B cell (primary cell): ENCODE measurements around the gene SCYL3. TPM values are rescaled to one million over a fixed set of nuclear protein-coding genes. Genes with fewer than 3 reads are reported as not detected.
A peak's percentile ranks its signal among the peaks of the same experiment; 100 is the strongest.

Source experiments
- ATAC-seq: fragments of 200-7000 bp; cut with Tn5 transposase; one replicate; pipeline ENCODE4 v1.10.0; 2021; ENCODE audit warnings: low read depth, mild to moderate bottlenecking, moderate number of reproducible peaks, moderate library complexity
- CTCF ChIA-PET: fragments of 350-600 bp; sonication (Branson Sonifier 250); formaldehyde crosslinking; loops from one replicate; lab custom pipeline; 2021; ENCODE audit warnings: antibody characterized with exemption, inconsistent platforms; lab: Charles Lee
- POLR2A ChIA-PET: fragments of 350-600 bp; sonication (Branson Sonifier 250); formaldehyde crosslinking; loops from one replicate; lab custom pipeline; 2021; ENCODE audit warnings: antibody characterized with exemption; lab: Charles Lee
- DNase-seq: peaks from one replicate; pipeline ENCODE4 v3.0.0; 2013
- H2AFZ ChIP-seq: 2 replicates; pipeline ENCODE4 v1.6.1; 2012; ENCODE audit warnings: mild to moderate bottlenecking, low read depth, low read length; ENCODE audit not compliant: insufficient read depth, poor library complexity, severe bottlenecking
- H3K27ac ChIP-seq, 2 donors: 1 replicate in 1 of 2; 2 replicates in 1 of 2; pipeline ENCODE4 v1.5.1; 2012 to 2013; ENCODE audit warnings: low read length in 2 of 2, mild to moderate bottlenecking in 2 of 2, moderate library complexity in 1 of 2
- H3K27me3 ChIP-seq, 4 experiments: fragments of 200-600 bp in 1 of 4; sonication (generic) in 1 of 4; replicated peaks in 1 of 4; 1 replicate in 2 of 4; 2 replicates in 2 of 4; pipeline versions ENCODE4 v1.6.1 to v1.7.0; 2013 to 2016; ENCODE audit warnings: low read length in 3 of 4, mild to moderate bottlenecking in 2 of 4, mixed read lengths in 1 of 4, moderate library complexity in 1 of 4; ENCODE audit not compliant: insufficient read depth in 4 of 4, control insufficient read depth in 3 of 4; ENCODE audit errors: control extremely low read depth in 1 of 4
- H3K36me3 ChIP-seq, 2 experiments: replicated peaks in 1 of 2; 1 replicate in 1 of 2; 2 replicates in 1 of 2; pipeline versions ENCODE4 v1.6.1 to v1.7.1; 2013; ENCODE audit warnings: low read length in 1 of 2; ENCODE audit not compliant: insufficient read depth in 2 of 2, control insufficient read depth in 1 of 2; ENCODE audit errors: control extremely low read depth in 1 of 2, extremely low read depth in 1 of 2
- H3K4me1 ChIP-seq, 2 donors: fragments of 200-600 bp in 1 of 2; sonication (generic) in 1 of 2; 1 replicate in 1 of 2; 2 replicates in 1 of 2; pipeline versions ENCODE4 v1.5.1 to v1.6.1; 2013 to 2017; ENCODE audit warnings: low read length in 2 of 2; ENCODE audit not compliant: control insufficient read depth in 2 of 2, insufficient read depth in 2 of 2
- H3K4me2 ChIP-seq: replicated peaks from 2 replicates; pipeline ENCODE3; 2012; ENCODE audit warnings: mild to moderate bottlenecking, low read depth, low read length; ENCODE audit not compliant: poor library complexity, severe bottlenecking
- H3K4me3 ChIP-seq, 5 experiments: fragments of 200-600 bp in 1 of 5; sonication (generic) in 1 of 5; 1 replicate in 3 of 5; 2 replicates in 2 of 5; pipeline versions ENCODE4 v1.5.1 to v1.7.0; 2011 to 2016; ENCODE audit warnings: low read length in 4 of 5, mild to moderate bottlenecking in 4 of 5, low read depth in 2 of 5, control low read depth in 1 of 5, moderate library complexity in 1 of 5; ENCODE audit not compliant: insufficient read depth in 1 of 5; ENCODE audit errors: control extremely low read depth in 1 of 5, extremely low read depth in 1 of 5
- H3K79me2 ChIP-seq: fragments of 200-600 bp; sonication (generic); one replicate; pipeline ENCODE4 v1.6.0; 2016; ENCODE audit warnings: low read length; ENCODE audit not compliant: control insufficient read depth, insufficient read depth
- H3K9ac ChIP-seq: fragments of 200-600 bp; sonication (generic); 2 replicates; pipeline ENCODE4 v1.6.1; 2017; ENCODE audit warnings: mild to moderate bottlenecking, low read length, moderate library complexity
- H3K9me3 ChIP-seq, 3 donors: one replicate each; pipeline versions ENCODE4 v1.6.1 to v1.7.1; 2013; ENCODE audit warnings: low read length in 2 of 3; ENCODE audit not compliant: control insufficient read depth in 2 of 3, insufficient read depth in 1 of 3; ENCODE audit errors: control extremely low read depth in 1 of 3
- H4K20me1 ChIP-seq: 2 replicates; pipeline ENCODE4 v1.6.0; 2012; ENCODE audit warnings: mild to moderate bottlenecking, low read length; ENCODE audit not compliant: insufficient read depth, control insufficient read depth, poor library complexity, severe bottlenecking
- H3K27ac Mint-ChIP-seq: one replicate; pipeline ENCODE4 v1.8.0; 2021; ENCODE audit warnings: mixed read lengths
- H3K27me3 Mint-ChIP-seq: one replicate; pipeline ENCODE4 v1.8.0; 2021; ENCODE audit warnings: mixed read lengths
- H3K4me1 Mint-ChIP-seq: one replicate; pipeline ENCODE4 v1.8.0; 2021; ENCODE audit warnings: mixed read lengths
- H3K4me3 Mint-ChIP-seq: one replicate; pipeline ENCODE4 v1.8.0; 2021; ENCODE audit warnings: mixed read lengths
- H3K9me3 Mint-ChIP-seq: one replicate; pipeline ENCODE4 v1.8.0; 2022; ENCODE audit warnings: mixed read lengths; ENCODE audit not compliant: insufficient read depth
- EZH2 ChIP-seq: IDR thresholded peaks from 2 replicates; pipeline ENCODE4 v1.6.1; 2012; ENCODE audit warnings: borderline replicate concordance, low read depth, mild to moderate bottlenecking, moderate library complexity, low read length; ENCODE audit not compliant: insufficient read depth, poor library complexity, severe bottlenecking
- WGBS: methylation state at CpG from one replicate; pipeline ENCODE4 v1.1.5; 2013; ENCODE audit warnings: missing lambda C conversion rate; ENCODE audit not compliant: insufficient coverage; 5-methylcytosine and 5-hydroxymethylcytosine counted together
- intact Hi-C: fragments of 100-400 bp; cut with micrococcal nuclease; formaldehyde crosslinking; loops from one replicate; pipeline ENCODE4 v1.10.0; 2022
- polyA plus RNA-seq: library from polyadenylated mRNA; depleted of rRNA; stranded (reverse); fragments of >200 nt; gene quantifications from 2 replicates; pipeline ENCODE4 v1.2.3, GENCODE V29; 2012
- total RNA-seq, 2 donors: library from RNA; stranded (reverse); fragments of 120-200 nt in 1 of 2; gene quantifications; 1 replicate in 1 of 2; 2 replicates in 1 of 2; pipeline versions ENCODE4 v1.2.3 to v1.2.4, GENCODE V29; 2013 to 2022
- TF ChIP-seq, protein P1 (sequence below): fragments of 200-600 bp; IDR thresholded peaks from one replicate; pipeline ENCODE4 v1.8.0; 2022; ENCODE audit warnings: antibody characterized with exemption, mild to moderate bottlenecking

Gene SCYL3
- total and polyA plus RNA-seq, 2 donors (not counting 1 experiment from before 2014, with no cell fraction given), result 14.2 to 18.4 TPM

DNA sequence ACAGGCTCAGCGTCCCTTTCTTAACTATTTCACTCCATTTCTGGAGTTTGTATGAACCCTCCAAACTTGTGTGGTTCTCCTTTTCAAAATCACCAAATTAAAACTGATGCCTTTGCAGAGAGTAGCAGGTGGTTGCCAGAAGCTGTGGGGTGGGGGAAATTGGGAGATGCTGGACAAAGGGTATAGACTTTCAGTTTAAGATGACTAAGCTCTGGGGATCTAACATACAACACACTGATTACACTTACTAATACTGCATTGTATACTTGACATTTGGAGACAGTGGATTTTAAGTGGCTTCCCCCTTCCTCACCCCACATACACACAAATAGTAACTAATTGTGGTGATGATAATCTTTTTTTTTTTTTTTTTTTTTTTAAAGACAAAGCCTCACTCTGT is 11.1 kb upstream of the SCYL3 start:
- H3K27ac Mint-ChIP-seq, result no peak overlapping the region
- WGBS, result no CpG with 5 or more reads among the region's 1 CpG
- TF ChIP-seq, protein P1, sequence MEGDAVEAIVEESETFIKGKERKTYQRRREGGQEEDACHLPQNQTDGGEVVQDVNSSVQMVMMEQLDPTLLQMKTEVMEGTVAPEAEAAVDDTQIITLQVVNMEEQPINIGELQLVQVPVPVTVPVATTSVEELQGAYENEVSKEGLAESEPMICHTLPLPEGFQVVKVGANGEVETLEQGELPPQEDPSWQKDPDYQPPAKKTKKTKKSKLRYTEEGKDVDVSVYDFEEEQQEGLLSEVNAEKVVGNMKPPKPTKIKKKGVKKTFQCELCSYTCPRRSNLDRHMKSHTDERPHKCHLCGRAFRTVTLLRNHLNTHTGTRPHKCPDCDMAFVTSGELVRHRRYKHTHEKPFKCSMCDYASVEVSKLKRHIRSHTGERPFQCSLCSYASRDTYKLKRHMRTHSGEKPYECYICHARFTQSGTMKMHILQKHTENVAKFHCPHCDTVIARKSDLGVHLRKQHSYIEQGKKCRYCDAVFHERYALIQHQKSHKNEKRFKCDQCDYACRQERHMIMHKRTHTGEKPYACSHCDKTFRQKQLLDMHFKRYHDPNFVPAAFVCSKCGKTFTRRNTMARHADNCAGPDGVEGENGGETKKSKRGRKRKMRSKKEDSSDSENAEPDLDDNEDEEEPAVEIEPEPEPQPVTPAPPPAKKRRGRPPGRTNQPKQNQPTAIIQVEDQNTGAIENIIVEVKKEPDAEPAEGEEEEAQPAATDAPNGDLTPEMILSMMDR, result no peak
- TF ChIP-seq EZH2, result no peak
- no peak overlapping the region for H3K4me3 ChIP-seq
- no peaks in the 10 kb centered on the region for H3K9me3 Mint-ChIP-seq
- no peak for ATAC-seq
- no peaks in the 10 kb centered on the region for H3K79me2 ChIP-seq
- H3K36me3 ChIP-seq, result no peaks in the 10 kb centered on the region
- intact Hi-C loops, result no loop called here
- no peaks in the 10 kb centered on the region for H4K20me1 ChIP-seq
- no peak overlapping the region for H3K27ac ChIP-seq
- H3K4me3 Mint-ChIP-seq, result no peak overlapping the region
- POLR2A ChIA-PET, result no interaction called here
- no peak overlapping the region for H3K4me2 ChIP-seq
- H3K4me1 ChIP-seq, result peaks cover 0 to 6% of the 10 kb centered on the region in 2 donors
- peaks cover 30% of the 10 kb centered on the region for H3K27me3 Mint-ChIP-seq
- no peak overlapping the region for H3K9ac ChIP-seq
- no peak for DNase-seq
- CTCF ChIA-PET, result no interaction called here
- peaks cover 0 to 5% (median 0%) of the 10 kb centered on the region in 3 donors for H3K9me3 ChIP-seq
- peaks cover 0 to 8% (median under 1%) of the 10 kb centered on the region in 4 experiments for H3K27me3 ChIP-seq
- peaks cover 4% of the 10 kb centered on the region for H3K4me1 Mint-ChIP-seq
- no peak overlapping the region for H2AFZ ChIP-seq

DNA sequence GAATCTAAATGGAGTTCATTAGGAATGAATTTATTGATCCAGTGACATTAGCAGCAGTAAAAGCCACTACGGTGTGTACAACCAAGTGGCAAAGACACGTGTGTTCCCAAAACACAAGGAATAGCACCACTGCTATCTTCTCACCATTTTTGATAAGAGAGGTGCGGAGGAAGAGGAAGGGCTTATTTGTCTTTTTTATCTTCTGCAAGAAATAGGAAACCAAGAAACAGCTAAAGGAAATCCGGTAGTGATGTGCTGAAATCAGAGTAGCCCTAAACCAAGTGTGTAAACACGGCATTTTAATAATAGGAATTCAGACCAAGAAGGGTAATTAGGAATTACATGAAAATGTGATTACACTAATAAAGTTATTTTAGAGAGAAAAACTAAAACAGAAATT is 9.1 kb upstream of the SCYL3 start:
- peaks cover 0 to 6% of the 10 kb centered on the region in 2 donors for H3K4me1 ChIP-seq
- no peaks in the 10 kb centered on the region for H3K36me3 ChIP-seq
- peak overlapping the region in 1 of 5 experiments; percentile 10 for H3K4me3 ChIP-seq
- no peaks in the 10 kb centered on the region for H3K9me3 Mint-ChIP-seq
- peaks cover 37% of the 10 kb centered on the region for H3K27me3 Mint-ChIP-seq
- ATAC-seq, result no peak
- POLR2A ChIA-PET, result no interaction called here
- H3K79me2 ChIP-seq, result no peaks in the 10 kb centered on the region
- H3K4me1 Mint-ChIP-seq, result peaks cover 4% of the 10 kb centered on the region
- no peak for TF ChIP-seq EZH2
- TF ChIP-seq, protein P1, result no peak
- 50% methylated on average over 1 of the region's 5 CpGs for WGBS
- no peak overlapping the region for H3K4me3 Mint-ChIP-seq
- DNase-seq, result no peak
- H4K20me1 ChIP-seq, result no peaks in the 10 kb centered on the region
- no peak overlapping the region for H3K27ac ChIP-seq
- peak overlapping the region; percentile 37 for H2AFZ ChIP-seq
- CTCF ChIA-PET, result no interaction called here
- H3K4me2 ChIP-seq, result peak overlapping the region; percentile 13
- H3K9me3 ChIP-seq, result peaks cover 0 to 5% (median 0%) of the 10 kb centered on the region in 3 donors
- no peak overlapping the region for H3K27ac Mint-ChIP-seq
- peaks cover 0 to 13% (median 4%) of the 10 kb centered on the region in 4 experiments for H3K27me3 ChIP-seq
- no peak overlapping the region for H3K9ac ChIP-seq
- intact Hi-C loops, result no loop called here
